GM12801 (cell line): ENCODE measurements around the gene EEF1AKMT4.

ENCODE experiments used
- TF ChIP-seq, protein P1 (sequence below): IDR thresholded peaks from one replicate; pipeline ENCODE4 v1.5.1; 2011; ENCODE audit warnings: control low read depth; ENCODE audit not compliant: insufficient read length; ENCODE audit errors: extremely low read depth

The EEF1AKMT4 gene

DNA sequence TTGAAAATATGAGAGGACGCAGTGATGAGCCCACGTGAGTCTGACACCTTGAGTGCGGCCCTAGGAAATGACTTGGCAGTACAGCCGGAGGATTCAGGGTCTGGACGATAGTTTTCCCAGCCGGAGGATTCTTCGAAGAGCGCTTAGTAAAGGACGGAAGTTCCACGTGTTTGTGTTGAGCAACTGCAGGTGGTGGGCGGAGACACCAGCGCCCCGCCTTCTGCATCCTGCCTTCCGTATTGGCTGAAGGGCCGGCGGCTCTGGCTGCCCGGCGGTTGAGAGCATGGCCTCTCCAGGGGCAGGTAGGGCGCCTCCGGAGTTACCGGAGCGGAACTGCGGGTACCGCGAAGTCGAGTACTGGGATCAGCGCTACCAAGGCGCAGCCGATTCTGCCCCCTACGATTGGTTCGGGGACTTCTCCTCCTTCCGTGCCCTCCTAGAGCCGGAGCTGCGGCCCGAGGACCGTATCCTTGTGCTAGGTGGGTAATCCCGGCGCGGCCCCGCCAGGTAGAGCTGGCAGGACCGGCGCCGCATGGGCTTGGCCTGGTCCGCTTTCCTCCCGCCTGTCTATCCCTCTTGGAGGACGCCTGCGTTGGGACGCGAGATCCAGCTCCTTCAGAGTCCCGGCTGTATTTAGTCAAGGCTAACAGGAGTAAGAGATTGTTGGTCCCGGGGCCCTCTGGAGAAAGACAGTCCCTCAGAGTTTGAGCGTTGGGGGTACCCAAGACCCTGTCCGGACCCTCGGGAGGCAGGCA, at the start of gene EEF1AKMT4:
TSS of gene EEF1AKMT4 (plus strand) at position 261 of the 755 bp plus-strand sequence. CDS start at position 284, 23 bp downstream.
- TF ChIP-seq, protein P1, sequence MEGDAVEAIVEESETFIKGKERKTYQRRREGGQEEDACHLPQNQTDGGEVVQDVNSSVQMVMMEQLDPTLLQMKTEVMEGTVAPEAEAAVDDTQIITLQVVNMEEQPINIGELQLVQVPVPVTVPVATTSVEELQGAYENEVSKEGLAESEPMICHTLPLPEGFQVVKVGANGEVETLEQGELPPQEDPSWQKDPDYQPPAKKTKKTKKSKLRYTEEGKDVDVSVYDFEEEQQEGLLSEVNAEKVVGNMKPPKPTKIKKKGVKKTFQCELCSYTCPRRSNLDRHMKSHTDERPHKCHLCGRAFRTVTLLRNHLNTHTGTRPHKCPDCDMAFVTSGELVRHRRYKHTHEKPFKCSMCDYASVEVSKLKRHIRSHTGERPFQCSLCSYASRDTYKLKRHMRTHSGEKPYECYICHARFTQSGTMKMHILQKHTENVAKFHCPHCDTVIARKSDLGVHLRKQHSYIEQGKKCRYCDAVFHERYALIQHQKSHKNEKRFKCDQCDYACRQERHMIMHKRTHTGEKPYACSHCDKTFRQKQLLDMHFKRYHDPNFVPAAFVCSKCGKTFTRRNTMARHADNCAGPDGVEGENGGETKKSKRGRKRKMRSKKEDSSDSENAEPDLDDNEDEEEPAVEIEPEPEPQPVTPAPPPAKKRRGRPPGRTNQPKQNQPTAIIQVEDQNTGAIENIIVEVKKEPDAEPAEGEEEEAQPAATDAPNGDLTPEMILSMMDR, result no peak

DNA sequence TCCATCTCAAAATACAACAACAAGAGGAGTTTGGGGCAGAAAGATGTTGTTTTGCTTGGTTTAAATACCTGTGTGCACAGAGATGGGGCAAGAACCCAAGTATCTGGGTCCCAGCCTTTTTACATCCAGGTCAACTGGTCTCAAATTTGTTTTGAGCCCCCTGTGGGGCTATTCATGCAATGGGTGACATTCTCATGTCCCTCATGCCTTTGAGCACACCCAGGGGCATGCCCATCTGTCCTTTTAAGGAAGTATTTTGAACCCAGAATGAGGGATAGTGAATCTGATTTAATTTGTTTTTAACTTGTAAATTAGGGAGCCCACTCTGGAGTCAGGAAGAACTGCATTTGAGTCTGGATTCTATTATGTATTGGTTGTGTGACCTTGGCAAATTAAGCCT, 48.6 kb upstream of the EEF1AKMT4 start:
- TF ChIP-seq, protein P1, result no peak

DNA sequence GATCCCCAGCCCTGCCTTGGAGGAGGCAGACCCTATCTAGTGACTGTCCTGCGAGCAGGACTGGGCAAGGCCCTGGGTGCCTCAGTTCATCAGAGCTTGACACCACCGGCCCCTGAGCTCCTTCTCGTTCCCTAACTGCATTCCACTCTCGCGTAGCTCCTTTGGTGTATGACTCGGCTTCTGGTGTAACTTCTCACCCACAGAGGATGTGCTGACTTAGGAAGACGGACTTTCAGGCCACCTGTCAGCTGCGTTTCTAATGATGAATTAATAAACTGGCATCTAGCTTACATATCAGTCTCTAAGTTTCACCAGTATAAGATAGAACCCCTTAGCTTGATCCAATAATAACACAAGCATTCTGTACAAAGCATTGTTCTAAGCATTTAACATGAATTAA, 45.9 kb upstream of the EEF1AKMT4 start:
- TF ChIP-seq, protein P1, result no peak

DNA sequence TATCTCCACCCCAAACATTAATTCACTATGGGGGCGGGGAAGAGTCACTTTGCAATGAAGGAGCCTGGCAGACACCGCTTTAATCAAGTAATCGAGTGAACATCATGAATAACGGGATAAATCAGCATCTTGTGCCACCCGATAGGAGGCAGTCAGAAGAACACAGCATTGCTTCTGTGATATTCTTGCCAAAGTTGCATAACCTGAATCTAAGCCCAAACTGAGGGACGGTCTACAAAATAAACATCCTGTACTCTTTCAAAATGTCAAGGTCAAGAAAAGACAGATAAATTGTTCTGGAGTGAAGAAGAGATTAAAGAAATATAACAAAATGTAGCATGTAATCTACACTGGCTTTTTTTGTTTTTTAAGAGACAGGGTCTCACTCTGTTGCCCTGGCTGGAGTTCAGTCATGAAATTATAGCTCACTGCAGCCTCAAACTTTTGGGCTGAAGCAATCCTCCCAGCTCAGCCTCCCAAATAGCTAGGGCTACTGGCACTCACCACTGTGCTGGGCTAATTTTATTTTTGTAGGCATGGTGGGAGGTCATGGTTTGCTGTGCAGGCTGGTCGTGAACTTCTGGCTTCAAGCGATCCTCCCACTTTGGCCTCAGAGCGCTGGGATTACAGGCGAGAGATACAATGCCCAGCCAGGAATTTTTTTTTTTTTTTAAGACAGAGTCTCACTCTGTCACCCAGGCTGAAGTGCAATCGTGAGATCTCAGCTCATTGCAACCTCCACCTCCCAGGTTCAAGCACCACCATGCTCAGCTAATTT, 40.1 kb upstream of the EEF1AKMT4 start:
- TF ChIP-seq, protein P1, result no peak

DNA sequence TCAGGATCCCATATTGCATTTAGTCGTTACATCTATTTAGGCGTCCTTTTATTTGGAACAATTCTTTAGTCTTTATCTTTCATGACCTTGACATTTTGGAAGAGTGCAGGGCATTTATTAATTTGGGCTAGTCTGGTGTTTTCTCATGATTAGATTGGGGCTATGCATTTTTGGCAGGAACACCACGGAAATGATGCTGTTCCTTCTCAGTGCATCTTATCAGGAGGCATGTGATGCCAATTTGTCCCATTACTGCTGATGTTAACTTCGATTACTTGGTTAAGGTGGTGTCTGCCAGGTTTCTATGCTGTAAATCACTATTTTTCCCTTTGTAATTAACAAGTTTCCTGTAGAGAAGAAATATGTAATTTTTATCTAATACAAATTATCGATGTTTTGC, 38.2 kb upstream of the EEF1AKMT4 start:
- TF ChIP-seq, protein P1, result no peak

DNA sequence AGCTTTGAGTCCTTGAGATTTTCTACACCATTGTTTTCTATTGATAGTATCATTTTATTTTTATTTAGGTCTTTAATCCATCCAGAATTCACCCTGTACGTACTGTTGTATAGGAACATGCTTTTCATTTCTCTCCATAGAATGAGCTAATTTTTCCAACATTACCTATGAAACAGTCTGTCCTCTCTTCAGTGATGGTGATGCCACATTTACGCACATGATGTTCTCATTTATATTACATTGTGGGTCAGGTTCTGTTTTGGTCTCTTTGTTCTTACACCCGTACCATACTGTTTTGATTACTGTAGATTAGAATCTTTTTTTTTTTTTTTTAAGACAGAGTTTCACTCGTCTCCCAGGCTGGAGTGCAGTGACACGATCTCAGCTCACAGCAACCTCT, 37.8 kb upstream of the EEF1AKMT4 start:
- TF ChIP-seq, protein P1, result no peak

DNA sequence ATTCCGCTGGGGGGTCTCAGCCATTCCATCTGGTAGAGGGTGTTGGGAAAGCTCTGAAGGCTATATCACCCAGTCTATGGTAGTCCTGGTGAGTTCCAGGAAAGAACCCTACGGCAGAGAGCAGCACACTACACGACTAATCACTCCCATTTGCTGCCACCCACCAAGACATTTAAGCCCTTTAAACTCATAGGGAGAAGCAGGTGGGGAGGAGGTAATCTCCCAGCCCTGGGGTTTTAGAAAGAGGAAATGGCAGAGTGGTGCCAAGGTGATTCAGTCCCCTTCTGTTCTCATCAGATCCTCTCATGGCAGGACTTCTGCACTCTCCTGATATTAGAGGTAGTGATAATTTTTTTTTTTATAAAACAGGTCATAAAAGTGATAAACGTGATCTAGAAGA, 30.7 kb upstream of the EEF1AKMT4 start:
- TF ChIP-seq, protein P1, result no peak
